Measurements from ENCODE around the gene LPA.

GRCh38 chr6:160678744-160679401, 14.8 kb upstream of the LPA start:
- TF ChIP-seq POLR2A (IDR thresholded peaks at IDR 0.05): no peak
- no peak for TF ChIP-seq CTCF (IDR thresholded peaks at IDR 0.05)
